Measurements from ENCODE around the gene SLC22A12. TPM values are rescaled to one million over a fixed set of nuclear protein-coding genes. Genes with fewer than 3 reads are reported as not detected.
"Not testable (repeated sequence)": the region's sequence is repeated elsewhere in the genome, so short reads cannot be mapped to it uniquely, and the experiment has no call there.

SLC22A12 gene
- total RNA-seq, 2 experiments from 2014 or later: not detected

DNA sequence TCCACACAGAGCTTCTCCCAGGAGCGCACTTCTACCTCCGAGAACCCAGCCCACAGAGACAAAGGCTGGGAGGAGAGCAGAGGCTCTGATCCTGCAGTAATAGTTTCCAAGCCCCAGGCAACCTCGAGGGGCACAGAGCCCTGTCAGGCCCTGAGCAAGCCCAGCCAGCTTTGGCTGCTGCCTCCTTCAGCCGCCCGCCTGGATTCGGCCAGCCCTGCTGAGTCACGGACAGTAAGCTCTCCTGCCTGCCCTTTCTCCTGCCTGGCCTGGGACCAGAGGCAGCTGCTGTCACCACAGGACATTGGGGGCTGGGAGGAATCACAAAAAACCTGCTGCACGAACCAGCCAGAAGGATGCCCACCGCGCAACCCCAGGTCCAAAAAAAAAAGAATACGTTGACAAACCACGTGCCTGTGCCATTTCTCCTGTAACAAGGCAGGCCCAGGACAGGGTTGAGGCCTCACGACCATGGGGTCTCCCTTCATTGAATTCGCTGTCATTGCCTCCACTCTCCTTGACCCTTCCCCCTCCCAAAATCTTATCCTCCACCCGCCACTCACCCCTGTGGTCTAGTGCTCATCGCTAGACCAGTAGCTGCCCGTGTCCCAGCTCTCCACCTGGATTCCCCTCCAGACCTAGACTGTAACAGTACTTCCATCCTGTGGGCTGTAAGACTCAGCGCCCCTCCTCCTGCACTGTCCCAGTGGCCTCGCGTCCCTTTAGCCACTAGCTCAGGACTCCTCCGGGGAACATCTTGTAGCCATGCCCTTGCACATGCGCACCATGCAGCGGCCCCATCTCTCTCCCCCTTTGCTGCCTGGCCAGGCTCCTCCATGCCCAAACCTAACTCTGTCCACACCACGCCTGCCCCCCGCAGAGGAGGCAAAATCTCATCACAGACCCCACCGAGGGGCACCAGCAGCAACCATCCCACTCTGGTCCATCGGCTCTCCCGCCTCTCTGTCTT lies 7.4 kb upstream of the SLC22A12 start:
- no peak for DNase-seq
- no peak overlapping the region for H3K4me3 Mint-ChIP-seq
- peaks cover 18% of the 10 kb centered on the region for H3K27me3 Mint-ChIP-seq
- H3K9me3 Mint-ChIP-seq: peaks cover 8% of the 10 kb centered on the region
- H3K4me1 Mint-ChIP-seq: no peaks in the 10 kb centered on the region
- H3K27ac Mint-ChIP-seq: no peak overlapping the region
- ChIA-PET POLR2A (no interaction called here), CTCF (no interaction called here)
- no peaks in the 10 kb centered on the region for H3K36me3 Mint-ChIP-seq (ENCODE audit: low read depth)

DNA sequence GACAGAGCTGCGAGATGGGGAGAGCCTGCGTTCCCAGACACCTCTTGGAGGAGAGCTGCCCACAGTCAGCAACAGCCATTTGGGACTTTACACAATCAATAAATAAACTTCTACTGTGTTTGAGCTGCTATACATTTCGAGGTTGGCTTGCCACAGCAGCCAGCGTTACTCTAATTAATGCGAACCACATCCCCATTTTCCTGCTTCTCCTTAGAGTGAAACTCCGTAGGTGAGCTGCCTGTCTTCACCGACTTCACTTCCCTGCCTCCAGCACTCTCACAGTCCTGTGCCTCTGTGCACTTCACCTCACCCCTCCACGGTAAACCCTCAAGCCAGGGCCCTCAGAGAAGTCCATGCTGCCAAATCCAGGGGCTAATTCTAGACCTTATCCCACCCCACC lies 5.9 kb upstream of the SLC22A12 start:
- H3K27me3 Mint-ChIP-seq: peaks cover 19% of the 10 kb centered on the region
- no peak overlapping the region for H3K4me3 Mint-ChIP-seq
- ChIA-PET CTCF (no interaction called here), POLR2A (no interaction called here)
- DNase-seq: no peak
- H3K9me3 Mint-ChIP-seq: peaks cover 11% of the 10 kb centered on the region
- H3K27ac Mint-ChIP-seq: no peak overlapping the region
- no peaks in the 10 kb centered on the region for H3K36me3 Mint-ChIP-seq (ENCODE audit: low read depth)
- no peaks in the 10 kb centered on the region for H3K4me1 Mint-ChIP-seq

- Mint-ChIP-seq H3K27me3 (peaks cover 19% of the 10 kb centered on the region), H3K9me3 (peaks cover 11% of the 10 kb centered on the region), H3K4me1 (no peaks in the 10 kb centered on the region), H3K4me3 (no peak overlapping the region), H3K27ac (no peak overlapping the region), H3K36me3 (ENCODE audit: low read depth) (no peaks in the 10 kb centered on the region)
- CTCF ChIA-PET: interaction anchor here (0.6 kb wide), 1 partner anchor 498 kb away, joined by 3 read pairs; the partner anchor contains the start of genes CDCA5 and ZFPL1
- no peak for DNase-seq
- POLR2A ChIA-PET: no interaction called here
These were observed 4.7 kb upstream of the SLC22A12 start for GRCh38 chr11:64586366-64586765.

DNA sequence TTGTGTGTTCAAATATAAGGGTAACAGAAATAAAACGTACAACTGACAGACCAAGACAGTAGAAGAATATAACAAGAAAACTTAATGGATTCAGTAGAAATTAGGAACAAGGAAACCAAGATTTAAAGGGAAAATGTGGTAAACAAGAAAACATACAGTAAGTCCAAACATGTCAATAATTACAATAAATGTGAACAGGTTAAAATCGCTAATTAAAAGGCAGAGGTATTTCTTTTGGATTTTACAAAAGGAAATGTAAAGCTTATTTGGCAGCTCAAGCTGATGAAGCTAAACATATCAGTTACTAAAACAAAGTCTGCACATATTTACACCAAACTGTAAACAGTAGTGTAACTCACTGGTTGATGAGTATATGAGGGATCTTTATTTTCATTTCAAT lies 2.3 kb upstream of the SLC22A12 start:
- ChIA-PET CTCF (no interaction called here), POLR2A (no interaction called here)
- Mint-ChIP-seq H3K27me3 (peaks cover 19% of the 10 kb centered on the region), H3K4me3 (no peak overlapping the region), H3K4me1 (no peaks in the 10 kb centered on the region), H3K9me3 (peaks cover 11% of the 10 kb centered on the region), H3K36me3 (ENCODE audit: low read depth) (no peaks in the 10 kb centered on the region), H3K27ac (no peak overlapping the region)
- no peak for DNase-seq

- Mint-ChIP-seq H3K4me3 (no peak overlapping the region), H3K36me3 (ENCODE audit: low read depth) (no peaks in the 10 kb centered on the region), H3K27me3 (peaks cover 12% of the 10 kb centered on the region), H3K4me1 (no peaks in the 10 kb centered on the region), H3K9me3 (peaks cover 11% of the 10 kb centered on the region), H3K27ac (no peak overlapping the region)
- POLR2A ChIA-PET: no interaction called here
- CTCF ChIA-PET: no interaction called here
- DNase-seq: no peak
These were observed 525 bp downstream of the SLC22A12 start for GRCh38 chr11:64591257-64592233.

DNA sequence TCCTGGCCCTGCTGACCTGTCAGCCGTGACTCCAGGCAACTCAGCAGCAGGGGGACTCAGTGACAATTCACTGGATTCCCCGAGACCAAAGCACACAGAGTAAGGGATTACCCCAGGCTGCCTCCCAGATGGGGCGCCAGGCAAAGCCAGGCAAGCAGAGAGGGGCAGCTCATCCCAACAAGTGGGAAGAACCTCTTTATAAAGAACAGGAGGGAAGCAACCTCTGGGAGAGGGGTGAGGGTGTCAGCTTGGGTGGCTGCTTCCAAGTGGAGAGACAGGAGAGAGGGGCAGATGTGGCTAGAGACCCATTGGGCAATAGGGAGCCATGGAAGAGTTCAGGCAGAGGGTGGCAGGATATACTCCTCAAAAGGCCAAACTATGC lies 1.2 kb downstream of the SLC22A12 start:
- Mint-ChIP-seq H3K4me3 (no peak overlapping the region), H3K36me3 (ENCODE audit: low read depth) (no peaks in the 10 kb centered on the region), H3K27ac (no peak overlapping the region), H3K4me1 (no peaks in the 10 kb centered on the region), H3K9me3 (peaks cover 14% of the 10 kb centered on the region), H3K27me3 (peaks cover 10% of the 10 kb centered on the region)
- ChIA-PET CTCF (no interaction called here), POLR2A (no interaction called here)
- no peak for DNase-seq

- POLR2A ChIA-PET: no interaction called here
- peaks cover 10% of the 10 kb centered on the region for H3K27me3 Mint-ChIP-seq
- H3K4me3 Mint-ChIP-seq: no peak overlapping the region
- H3K27ac Mint-ChIP-seq: no peak overlapping the region
- CTCF ChIA-PET: no interaction called here
- DNase-seq: no peak
- H3K9me3 Mint-ChIP-seq: peaks cover 15% of the 10 kb centered on the region
- H3K4me1 Mint-ChIP-seq: no peaks in the 10 kb centered on the region
- no peaks in the 10 kb centered on the region for H3K36me3 Mint-ChIP-seq (ENCODE audit: low read depth)
These were observed 1.6 kb downstream of the SLC22A12 start for GRCh38 chr11:64592656-64593055.

- ChIA-PET CTCF (no interaction called here), POLR2A (no interaction called here)
- Mint-ChIP-seq H3K36me3 (ENCODE audit: low read depth) (no peaks in the 10 kb centered on the region), H3K4me1 (no peaks in the 10 kb centered on the region), H3K27ac (no peak overlapping the region), H3K4me3 (no peak overlapping the region), H3K27me3 (peaks cover 3% of the 10 kb centered on the region), H3K9me3 (peaks cover 8% of the 10 kb centered on the region)
- no peak for DNase-seq
These were observed 2.4 kb downstream of the SLC22A12 start for GRCh38 chr11:64593156-64594105.

GRCh38 chr11:64594159-64594939 lies 3.3 kb downstream of the SLC22A12 start:
- Mint-ChIP-seq H3K27me3 (no peaks in the 10 kb centered on the region), H3K36me3 (ENCODE audit: low read depth) (no peaks in the 10 kb centered on the region), H3K4me3 (no peak overlapping the region), H3K9me3 (peaks cover 6% of the 10 kb centered on the region), H3K4me1 (no peaks in the 10 kb centered on the region), H3K27ac (no peak overlapping the region)
- POLR2A ChIA-PET: no interaction called here
- CTCF ChIA-PET: no interaction called here
- no peak for DNase-seq

DNA sequence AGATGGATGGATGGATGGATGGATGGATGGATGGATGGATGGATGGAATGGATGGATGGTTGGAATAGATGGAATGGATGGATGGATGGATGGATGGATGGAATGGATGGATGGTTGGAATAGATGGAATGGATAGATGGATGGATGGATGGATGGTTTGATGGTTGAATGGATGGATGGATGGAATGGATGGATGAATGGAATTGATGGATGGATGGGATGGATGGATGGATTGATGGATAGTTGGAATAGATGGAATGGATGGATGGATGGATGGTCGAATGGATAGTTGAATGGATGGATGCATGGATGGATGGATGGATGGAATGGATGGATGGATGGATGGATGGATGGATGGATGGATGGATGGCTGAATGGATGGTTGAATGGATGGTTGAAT lies 4.9 kb downstream of the SLC22A12 start:
- POLR2A ChIA-PET; H3K4me3 Mint-ChIP-seq; H3K27ac Mint-ChIP-seq; DNase-seq; H3K36me3 Mint-ChIP-seq (ENCODE audit: low read depth); H3K4me1 Mint-ChIP-seq; H3K9me3 Mint-ChIP-seq; H3K27me3 Mint-ChIP-seq; CTCF ChIA-PET: not testable (repeated sequence)

DNA sequence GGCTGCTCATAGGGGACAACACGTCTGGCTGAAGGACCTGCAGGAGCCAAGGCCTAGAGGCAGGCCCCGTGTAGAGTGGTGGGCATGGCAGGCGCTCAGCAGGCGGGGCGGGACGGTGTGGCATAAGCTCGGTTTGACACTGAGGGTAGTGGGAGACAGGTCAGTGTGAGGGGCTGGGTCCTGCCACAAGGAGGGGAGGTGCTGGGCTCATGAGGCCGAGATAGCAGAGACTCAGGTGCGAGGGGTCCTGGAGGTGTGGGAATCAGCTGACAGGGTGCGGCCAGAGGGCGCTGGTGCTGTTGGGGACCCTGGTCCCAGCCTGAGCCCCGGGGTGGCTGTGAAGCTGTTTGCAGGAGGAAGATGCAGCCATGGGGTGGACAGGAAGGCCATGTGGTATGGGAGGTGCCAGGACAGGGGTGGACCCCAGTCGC lies 6.7 kb downstream of the SLC22A12 start:
- no peaks in the 10 kb centered on the region for H3K36me3 Mint-ChIP-seq (ENCODE audit: low read depth)
- ChIA-PET POLR2A (no interaction called here), CTCF (no interaction called here)
- no peak for DNase-seq
- no peak overlapping the region for H3K4me3 Mint-ChIP-seq
- H3K4me1 Mint-ChIP-seq: no peaks in the 10 kb centered on the region
- no peak overlapping the region for H3K27ac Mint-ChIP-seq
- H3K27me3 Mint-ChIP-seq: no peaks in the 10 kb centered on the region
- H3K9me3 Mint-ChIP-seq: peaks cover 4% of the 10 kb centered on the region

GRCh38 chr11:64598106-64598796 lies 7.2 kb downstream of the SLC22A12 start:
- H3K4me1 Mint-ChIP-seq: no peaks in the 10 kb centered on the region
- no peak overlapping the region for H3K27ac Mint-ChIP-seq
- no peaks in the 10 kb centered on the region for H3K36me3 Mint-ChIP-seq (ENCODE audit: low read depth)
- ChIA-PET CTCF (no interaction called here), POLR2A (no interaction called here)
- DNase-seq: no peak
- H3K4me3 Mint-ChIP-seq: no peak overlapping the region
- no peaks in the 10 kb centered on the region for H3K27me3 Mint-ChIP-seq
- peaks cover 4% of the 10 kb centered on the region for H3K9me3 Mint-ChIP-seq
